A549 (cell line): Measurements from ENCODE around the gene MDFIC. TPM values are rescaled to one million over a fixed set of nuclear protein-coding genes. Genes with fewer than 3 reads are reported as not detected.

Source experiments
- ATAC-seq, 2 experiments: fragments of 200-7000 bp in 1 of 2; fragments of >200 bp in 1 of 2; cut with Nextera tagmentation in 1 of 2; cut with Tn5 transposase in 1 of 2; 3 replicates each; pipeline versions ENCODE4 v1.8.0 to v1.9.1; 2018 to 2020; ENCODE audit warnings: mild to moderate bottlenecking in 1 of 2, moderate library complexity in 1 of 2
- CTCF ChIA-PET: fragments of 300-600 bp; sonication (Branson Sonifier 250); formaldehyde crosslinking; extraction: SDS; loops from one replicate; lab custom pipeline; 2021; ENCODE audit warnings: antibody characterized with exemption, inconsistent platforms; lab: Yijun Ruan, JAX
- POLR2A ChIA-PET: fragments of 350-600 bp; formaldehyde crosslinking; extraction: SDS; loops from one replicate; lab custom pipeline; 2021; ENCODE audit warnings: antibody characterized with exemption, inconsistent platforms; lab: Yijun Ruan, JAX
- DNase-seq, 2 experiments: peaks; one replicate each; pipeline versions ENCODE4 v3.0.0 to v3.0.0-alpha.2; 2011 to 2016; ENCODE audit warnings: low read depth in 1 of 2, low spot score in 1 of 2
- FAIRE-seq: peaks from 2 replicates; lab custom pipeline; 2011; peaks lifted over from hg19 to GRCh38; lab: Jason Lieb, UNC
- H3K27ac ChIP-seq, 2 experiments: fragments of >200 bp; sonication (Bioruptor Twin); formaldehyde crosslinking; 3 replicates each; pipeline ENCODE4 v1.5.1; 2016 to 2017
- H3K4me1 ChIP-seq: fragments of >200 bp; sonication (Bioruptor Twin); formaldehyde crosslinking; 3 replicates; pipeline ENCODE4 v1.6.1; 2016
- H3K4me2 ChIP-seq: fragments of >200 bp; sonication (Bioruptor Twin); formaldehyde crosslinking; 3 replicates; pipeline ENCODE4 v1.6.1; 2016
- H3K4me3 ChIP-seq: fragments of >200 bp; sonication (Bioruptor Twin); formaldehyde crosslinking; 3 replicates; pipeline ENCODE4 v1.5.1; 2016
- H3K9me3 ChIP-seq: fragments of >200 bp; sonication (Bioruptor Twin); formaldehyde crosslinking; 3 replicates; pipeline ENCODE4 v1.6.1; 2016
- BCL3 ChIP-seq: fragments of >200 bp; sonication (Bioruptor Twin); formaldehyde crosslinking; IDR thresholded peaks from 3 replicates; pipeline ENCODE4 v1.6.1; 2016
- CBX2 ChIP-seq: fragments of 200-600 bp; sonication (generic); IDR thresholded peaks from 2 replicates; pipeline ENCODE4 v1.6.1; 2016; ENCODE audit warnings: low read depth, mild to moderate bottlenecking, borderline replicate concordance
- CHD2 ChIP-seq: fragments of 150-350 bp; IDR thresholded peaks from 2 replicates; pipeline ENCODE4 v1.6.1; 2014; ENCODE audit warnings: low read length; ENCODE audit not compliant: partially characterized antibody
- CHD4 ChIP-seq: fragments of 200-600 bp; sonication (generic); IDR thresholded peaks from 2 replicates; pipeline ENCODE4 v1.6.1; 2016; ENCODE audit warnings: antibody characterized with exemption, mild to moderate bottlenecking, borderline replicate concordance
- EHF ChIP-seq: fragments of 250-450 bp; sonication (Bioruptor Pico); IDR thresholded peaks from 2 replicates; pipeline ENCODE4 v1.5.0; 2020; ENCODE audit warnings: mild to moderate bottlenecking
- EHMT2 ChIP-seq: fragments of 200-600 bp; sonication (generic); IDR thresholded peaks from 2 replicates; pipeline ENCODE4 v1.6.1; 2016; ENCODE audit warnings: antibody characterized with exemption, low read depth, mild to moderate bottlenecking, moderate library complexity
- ELK1 ChIP-seq: fragments of 150-350 bp; IDR thresholded peaks from 2 replicates; pipeline ENCODE4 v1.6.1; 2014; ENCODE audit warnings: low read depth, mild to moderate bottlenecking, low read length
- FOSB ChIP-seq: fragments of 250-450 bp; sonication (Bioruptor Pico); IDR thresholded peaks from 2 replicates; pipeline ENCODE4 v1.5.0; 2020; ENCODE audit warnings: mild to moderate bottlenecking, moderate library complexity
- FOSL2 ChIP-seq, 2 experiments: fragments of 450-650 bp in 1 of 2; fragments of >200 bp in 1 of 2; sonication (Bioruptor Twin) in 1 of 2; formaldehyde crosslinking; IDR thresholded peaks; 2 replicates each; pipeline versions ENCODE4 v1.5.0 to v1.6.1; 2016 to 2020; ENCODE audit warnings: mild to moderate bottlenecking in 1 of 2, moderate library complexity in 1 of 2
- HES2 ChIP-seq: fragments of >200 bp; sonication (Bioruptor Twin); formaldehyde crosslinking; IDR thresholded peaks from 2 replicates; pipeline ENCODE4 v1.6.1; 2016
- HOXA7 ChIP-seq: fragments of 250-450 bp; sonication (Bioruptor Pico); IDR thresholded peaks from 2 replicates; pipeline ENCODE4 v1.5.0; 2020; ENCODE audit warnings: mild to moderate bottlenecking, moderate library complexity
- HOXB13 ChIP-seq: fragments of 250-450 bp; sonication (Bioruptor Pico); IDR thresholded peaks from 2 replicates; pipeline ENCODE4 v1.5.0; 2020; ENCODE audit warnings: low read depth, mild to moderate bottlenecking, moderate library complexity
- HOXB5 ChIP-seq: fragments of 250-450 bp; sonication (Bioruptor Pico); IDR thresholded peaks from 2 replicates; pipeline ENCODE4 v1.5.0; 2020; ENCODE audit warnings: mild to moderate bottlenecking, moderate library complexity
- KDM5A ChIP-seq: fragments of 200-600 bp; sonication (generic); IDR thresholded peaks from 2 replicates; pipeline ENCODE4 v1.6.1; 2016; ENCODE audit warnings: antibody characterized with exemption, mild to moderate bottlenecking
- MAZ ChIP-seq: fragments of 150-350 bp; IDR thresholded peaks from 2 replicates; pipeline ENCODE4 v1.6.1; 2014; ENCODE audit warnings: antibody characterized with exemption, low read depth, low read length, borderline replicate concordance
- NR3C1 ChIP-seq: fragments of >200 bp; sonication (Bioruptor Twin); formaldehyde crosslinking; IDR thresholded peaks from 3 replicates; pipeline ENCODE4 v1.6.1; 2017
- POLR2A ChIP-seq: IDR thresholded peaks from 2 replicates; pipeline ENCODE4 v1.6.1; 2012; ENCODE audit warnings: mild to moderate bottlenecking, low read length
- POLR2AphosphoS2 ChIP-seq: conservative IDR thresholded peaks from 2 replicates; pipeline ENCODE4 v1.6.1; 2012; ENCODE audit warnings: low read length, improper control_type of control experiment, inconsistent platforms
- RCOR1 ChIP-seq: fragments of 150-350 bp; IDR thresholded peaks from 2 replicates; pipeline ENCODE4 v1.6.1; 2014; ENCODE audit warnings: antibody characterized with exemption, low read length, low read depth
- SREBF2 ChIP-seq: fragments of 450-650 bp; IDR thresholded peaks from 2 replicates; pipeline ENCODE4 v1.6.1; 2014; ENCODE audit warnings: mild to moderate bottlenecking, moderate library complexity
- TP53 ChIP-seq: fragments of 250-450 bp; sonication (Bioruptor Pico); IDR thresholded peaks from 2 replicates; pipeline ENCODE4 v1.5.0; 2021; ENCODE audit warnings: mild to moderate bottlenecking, moderate library complexity
- USF2 ChIP-seq: fragments of 450-650 bp; IDR thresholded peaks from 2 replicates; pipeline ENCODE4 v1.6.1; 2014; ENCODE audit warnings: antibody characterized with exemption
- WGBS: methylation state at CpG from one replicate; pipeline ENCODE4 v1.1.6; 2017; ENCODE audit errors: missing lambda C conversion rate; 5-methylcytosine and 5-hydroxymethylcytosine counted together
- polyA plus RNA-seq, 4 experiments: library from polyadenylated mRNA; depleted of rRNA in 3 of 4; stranded (reverse); fragments of >200 nt; fragmentation: RNase III in 1 of 4; extraction: RNeasy Plus Mini Kit Qiagen cat#74134 plus additional on column Dnase treatment in 1 of 4; gene quantifications; 2 replicates in 3 of 4; 3 replicates in 1 of 4; pipeline ENCODE4 v1.2.3, GENCODE V29; 2011 to 2017

Gene MDFIC
- polyA plus RNA-seq, 2 of the 4 experiments (the other 2 are of a cell fraction): 19.5 to 30.6 TPM

- POLR2A ChIA-PET: no interaction called here
- H3K27ac ChIP-seq: no peak overlapping the region
- ATAC-seq: no peak
- no peak for TF ChIP-seq ELK1
- no peak for TF ChIP-seq HOXA7
- TF ChIP-seq RCOR1: no peak
- TF ChIP-seq NR3C1: no peak
- no peak for TF ChIP-seq CHD4
- no peak for TF ChIP-seq POLR2AphosphoS2
- TF ChIP-seq TP53 (CRISPR knock-in tag): no peak
- TF ChIP-seq MAZ: no peak
- no peak for TF ChIP-seq FOSL2 (IDR thresholded peaks at IDR 0.05)
- TF ChIP-seq FOSL2 (CRISPR knock-in tag; IDR thresholded peaks at IDR 0.05): no peak
- TF ChIP-seq, all 56 proteins: peak for 0
- DNase-seq (no peak), FAIRE-seq (peak; percentile 32)
- H3K4me3 ChIP-seq: no peak overlapping the region
- 19% methylated on average over 1 of the region's 1 CpG for WGBS
- CTCF ChIA-PET: no interaction called here
- 0 out of 3 replicates have a peak, but pooled peaks cover 4% of the 10 kb centered on the region for H3K9me3 ChIP-seq
- peaks cover 9% of the 10 kb centered on the region; the same call in 1 of the 3 replicates for H3K4me1 ChIP-seq
- no peak overlapping the region for H3K4me2 ChIP-seq
Observed at GRCh38 chr7:114879554-114879953, 42.3 kb upstream of the MDFIC start.

- ChIA-PET POLR2A (no interaction called here), CTCF (no interaction called here)
- peaks cover 21% of the 10 kb centered on the region for H3K4me1 ChIP-seq
- ATAC-seq: no peak
- H3K4me2 ChIP-seq: peak overlapping the region; percentile 11; the same call in 1 of the 3 replicates
- no peak for DNase-seq
- no peaks in the 10 kb centered on the region for H3K9me3 ChIP-seq
- no peak for FAIRE-seq
- H3K27ac ChIP-seq: peak overlapping the region in 1 of 2 experiments; percentile 61; a peak in 2 of 6 replicates
- H3K4me3 ChIP-seq: no peak overlapping the region
- TF ChIP-seq POLR2A (no peak), TP53 (CRISPR knock-in tag) (no peak), HOXB5 (no peak), CBX2 (no peak), CHD2 (no peak), ELK1 (no peak), USF2 (no peak), BCL3 (no peak), FOSB (CRISPR knock-in tag) (no peak), EHF (no peak), HOXB13 (CRISPR knock-in tag) (no peak), SREBF2 (no peak), KDM5A (no peak), EHMT2 (no peak), HES2 (no peak)
Observed at GRCh38 chr7:114885836-114886235, 36.1 kb upstream of the MDFIC start.
